Activated T-cell treated with anti-CD3 and anti-CD28 coated beads, Interleukin-2, amount 50 U/mL, for 72 hours (primary cell): ENCODE results near the gene MIXL1. TPM values are rescaled to one million over a fixed set of nuclear protein-coding genes. Genes with fewer than 3 reads are reported as not detected.
"Not testable (repeated sequence)": the region's sequence is repeated elsewhere in the genome, so short reads cannot be mapped to it uniquely, and the experiment has no call there.

Experiments used
- ATAC-seq, 2 donors: fragments of 150-1000 bp; cut with Tn5 transposase; replicated peaks in 1 of 2; 2 replicates each; pipeline ENCODE4 v1.10.0; 2021; ENCODE audit warnings: moderate library complexity in 2 of 2, mild to moderate bottlenecking in 1 of 2
- DNase-seq, 2 donors: peaks; one replicate each; pipeline ENCODE4 v3.0.0; 2021 to 2022; ENCODE audit warnings: mixed read lengths in 1 of 2
- H3K27ac Mint-ChIP-seq: one replicate; pipeline ENCODE4 v1.8.0; 2022; ENCODE audit warnings: mild to moderate bottlenecking, moderate library complexity, mixed read lengths
- H3K27me3 Mint-ChIP-seq: one replicate; pipeline ENCODE4 v1.8.0; 2022; ENCODE audit warnings: low read depth, mixed read lengths
- H3K36me3 Mint-ChIP-seq, 2 donors: one replicate each; pipeline ENCODE4 v1.8.0; 2022; ENCODE audit warnings: mixed read lengths in 2 of 2, mild to moderate bottlenecking in 1 of 2; ENCODE audit not compliant: insufficient read depth in 2 of 2
- H3K4me1 Mint-ChIP-seq: one replicate; pipeline ENCODE4 v1.8.0; 2022; ENCODE audit warnings: low read depth, mixed read lengths
- H3K4me3 Mint-ChIP-seq, 2 donors: one replicate each; pipeline ENCODE4 v1.8.0; 2022; ENCODE audit warnings: mild to moderate bottlenecking in 2 of 2, mixed read lengths in 2 of 2, moderate library complexity in 2 of 2
- H3K9me3 Mint-ChIP-seq, 2 donors: one replicate each; pipeline ENCODE4 v1.8.0; 2022; ENCODE audit warnings: mixed read lengths in 2 of 2
- total RNA-seq, 2 donors: library from RNA; stranded (reverse); gene quantifications; one replicate each; pipeline ENCODE4 v1.2.3, GENCODE V29; 2022

The MIXL1 gene
- not detected for total RNA-seq

- peak within 1 kb of the TSS; percentile 86 to 91 for H3K4me3 Mint-ChIP-seq
- H3K27me3 Mint-ChIP-seq = peaks cover 34% of the 10 kb centered on the region
- no peaks in the 10 kb centered on the region for H3K36me3 Mint-ChIP-seq
- H3K27ac Mint-ChIP-seq = peak within 1 kb of the TSS; percentile 54
- H3K4me1 Mint-ChIP-seq = peaks cover 6% of the 10 kb centered on the region
- ATAC-seq (peak; percentile 57 to 64), DNase-seq (peak; percentile 3 to 16)
- H3K9me3 Mint-ChIP-seq = no peaks in the 10 kb centered on the region
These were observed at the start of gene MIXL1 for GRCh38 chr1:226223157-226223785. Gene MIXL1 (plus strand): TSS chr1:226223664. CDS start chr1:226223682, 18 bp downstream.

- Mint-ChIP-seq H3K4me3 (no peak overlapping the region), H3K9me3 (no peaks in the 10 kb centered on the region), H3K27me3 (no peaks in the 10 kb centered on the region), H3K4me1 (peaks cover 41% of the 10 kb centered on the region), H3K36me3 (peaks cover 0 to 4% of the 10 kb centered on the region in 2 donors), H3K27ac (no peak overlapping the region)
- ATAC-seq (peak in 1 of 2 donors; percentile 19), DNase-seq (no peak)
These were observed 46.6 kb upstream of the MIXL1 start for GRCh38 chr1:226176870-226177269.

- no peaks in the 10 kb centered on the region for H3K9me3 Mint-ChIP-seq
- no peaks in the 10 kb centered on the region for H3K27me3 Mint-ChIP-seq
- H3K27ac Mint-ChIP-seq = no peak overlapping the region
- peaks cover 58% of the 10 kb centered on the region for H3K4me1 Mint-ChIP-seq
- ATAC-seq = no peak
- DNase-seq = no peak
- H3K36me3 Mint-ChIP-seq = peaks cover 2 to 6% of the 10 kb centered on the region in 2 donors
- H3K4me3 Mint-ChIP-seq = no peak overlapping the region
These were observed 41.3 kb upstream of the MIXL1 start for GRCh38 chr1:226181996-226182714.

- ATAC-seq (no peak), DNase-seq (no peak)
- Mint-ChIP-seq H3K9me3 (no peaks in the 10 kb centered on the region), H3K27ac (peak overlapping the region; percentile 99), H3K4me1 (peaks cover 42% of the 10 kb centered on the region), H3K27me3 (no peaks in the 10 kb centered on the region), H3K4me3 (peak overlapping the region; percentile 94 to 100), H3K36me3 (peaks cover 2 to 4% of the 10 kb centered on the region in 2 donors)
These were observed 38.1 kb upstream of the MIXL1 start for GRCh38 chr1:226185141-226186036.

- H3K36me3 Mint-ChIP-seq = peaks cover 2 to 4% of the 10 kb centered on the region in 2 donors
- H3K4me1 Mint-ChIP-seq = peaks cover 40% of the 10 kb centered on the region
- no peaks in the 10 kb centered on the region for H3K27me3 Mint-ChIP-seq
- H3K9me3 Mint-ChIP-seq = no peaks in the 10 kb centered on the region
- ATAC-seq (peak; percentile 95), DNase-seq (peak; percentile 87 to 90)
- peak within 1 kb of the TSS; percentile 99 for H3K27ac Mint-ChIP-seq
- H3K4me3 Mint-ChIP-seq = peak within 1 kb of the TSS; percentile 94 to 100
These were observed 37.1 kb upstream of the MIXL1 start, which contains the start of gene ACBD3 for GRCh38 chr1:226186124-226187018. Gene ACBD3 (minus strand): TSS chr1:226186741. CDS start chr1:226186675, 66 bp downstream.

- Mint-ChIP-seq H3K4me3 (peak overlapping the region; percentile 91 to 96), H3K27me3 (no peaks in the 10 kb centered on the region), H3K27ac (peak overlapping the region; percentile 95), H3K9me3 (no peaks in the 10 kb centered on the region), H3K36me3 (peaks cover 2 to 4% of the 10 kb centered on the region in 2 donors), H3K4me1 (peaks cover 34% of the 10 kb centered on the region)
- DNase-seq (no peak), ATAC-seq (no peak)
These were observed 36.5 kb upstream of the MIXL1 start for GRCh38 chr1:226187019-226187322.

- ATAC-seq (no peak), DNase-seq (no peak)
- H3K4me3 Mint-ChIP-seq = peak overlapping the region; percentile 91 to 96
- no peaks in the 10 kb centered on the region for H3K27me3 Mint-ChIP-seq
- H3K9me3 Mint-ChIP-seq = no peaks in the 10 kb centered on the region
- H3K27ac Mint-ChIP-seq = peak overlapping the region; percentile 95
- peaks cover 30% of the 10 kb centered on the region for H3K4me1 Mint-ChIP-seq
- H3K36me3 Mint-ChIP-seq = peaks cover 2 to 4% of the 10 kb centered on the region in 2 donors
These were observed 36.1 kb upstream of the MIXL1 start for GRCh38 chr1:226187380-226187779.

GRCh38 chr1:226195144-226195543 is 28.3 kb upstream of the MIXL1 start:
- Mint-ChIP-seq H3K4me3 (no peak overlapping the region), H3K4me1 (peaks cover 4% of the 10 kb centered on the region), H3K27me3 (peaks cover 6% of the 10 kb centered on the region), H3K36me3 (no peaks in the 10 kb centered on the region), H3K9me3 (no peaks in the 10 kb centered on the region), H3K27ac (no peak overlapping the region)
- ATAC-seq = no peak
- DNase-seq = no peak

GRCh38 chr1:226199971-226200370 is 23.5 kb upstream of the MIXL1 start:
- H3K36me3 Mint-ChIP-seq = no peaks in the 10 kb centered on the region
- H3K4me1 Mint-ChIP-seq = peaks cover 4% of the 10 kb centered on the region
- no peak overlapping the region for H3K27ac Mint-ChIP-seq
- H3K9me3 Mint-ChIP-seq = no peaks in the 10 kb centered on the region
- H3K27me3 Mint-ChIP-seq = peaks cover 11% of the 10 kb centered on the region
- DNase-seq (no peak), ATAC-seq (no peak)
- no peak overlapping the region for H3K4me3 Mint-ChIP-seq

- Mint-ChIP-seq H3K27ac (no peak overlapping the region), H3K4me1 (peaks cover 4% of the 10 kb centered on the region), H3K9me3 (no peaks in the 10 kb centered on the region), H3K4me3 (no peak overlapping the region), H3K36me3 (no peaks in the 10 kb centered on the region), H3K27me3 (peaks cover 11% of the 10 kb centered on the region)
- no peak for ATAC-seq
- no peak for DNase-seq
These were observed 22.4 kb upstream of the MIXL1 start for GRCh38 chr1:226201029-226201593.

- DNase-seq (no peak), ATAC-seq (no peak)
- Mint-ChIP-seq H3K4me1 (peaks cover under 1% of the 10 kb centered on the region), H3K27ac (no peak overlapping the region), H3K27me3 (peaks cover 17% of the 10 kb centered on the region), H3K36me3 (no peaks in the 10 kb centered on the region), H3K9me3 (no peaks in the 10 kb centered on the region), H3K4me3 (no peak overlapping the region)
These were observed 21.2 kb upstream of the MIXL1 start for GRCh38 chr1:226202246-226202645.

GRCh38 chr1:226202666-226203065 is 20.8 kb upstream of the MIXL1 start:
- not testable (repeated sequence) for H3K9me3 Mint-ChIP-seq, H3K4me1 Mint-ChIP-seq, H3K4me3 Mint-ChIP-seq

More at GRCh38 chr1:226202666-226203065, 20.8 kb upstream of the MIXL1 start:
- DNase-seq, H3K27ac Mint-ChIP-seq, H3K36me3 Mint-ChIP-seq, ATAC-seq: not testable (repeated sequence)
- H3K27me3 Mint-ChIP-seq = peaks cover 17% of the 10 kb centered on the region
